GM19351 (cell line): Measurements from ENCODE around the gene FSTL5.
A peak's percentile ranks its signal among the peaks of the same experiment; 100 is the strongest.
"Not testable (repeated sequence)": the region's sequence is repeated elsewhere in the genome, so short reads cannot be mapped to it uniquely, and the experiment has no call there.

Experiments
- ATAC-seq: cut with Tn5 transposase; IDR thresholded peaks from one replicate; pipeline ENCODE4 v1.9.1; 2021; ENCODE audit warnings: mild to moderate bottlenecking, moderate library complexity; ENCODE audit not compliant: unreplicated experiment

FSTL5 gene

GRCh38 chr4:162163892-162164759 lies at the start of gene FSTL5:
Gene FSTL5 (minus strand): TSS chr4:162164000. CDS start chr4:162111396, 52,604 bp downstream.
- peak; percentile 94 for ATAC-seq

- ATAC-seq, result no peak
Observed at GRCh38 chr4:162209706-162210105, 45.9 kb upstream of the FSTL5 start.

- ATAC-seq, result not testable (repeated sequence)
Observed at GRCh38 chr4:162203478-162203877, 39.7 kb upstream of the FSTL5 start.

GRCh38 chr4:162201673-162202072 lies 37.9 kb upstream of the FSTL5 start:
- no peak for ATAC-seq

GRCh38 chr4:162170509-162170908 lies 6.7 kb upstream of the FSTL5 start:
- no peak for ATAC-seq

- no peak for ATAC-seq
Observed at GRCh38 chr4:162164906-162165510, 1.2 kb upstream of the FSTL5 start.

GRCh38 chr4:162162672-162163071 lies 1.1 kb downstream of the FSTL5 start:
- no peak for ATAC-seq

GRCh38 chr4:162157241-162157640 lies 6.6 kb downstream of the FSTL5 start:
- ATAC-seq, result no peak

- ATAC-seq, result no peak
Observed at GRCh38 chr4:162154862-162155540, 8.8 kb downstream of the FSTL5 start.

GRCh38 chr4:162151850-162152249 lies 11.9 kb downstream of the FSTL5 start:
- no peak for ATAC-seq

GRCh38 chr4:162151386-162151785 lies 12.4 kb downstream of the FSTL5 start:
- no peak for ATAC-seq

- ATAC-seq, result no peak
Observed at GRCh38 chr4:162149644-162150043, 14.2 kb downstream of the FSTL5 start.

GRCh38 chr4:162140051-162140683 lies 23.6 kb downstream of the FSTL5 start:
- ATAC-seq, result no peak

- no peak for ATAC-seq
Observed at GRCh38 chr4:162139412-162139811, 24.4 kb downstream of the FSTL5 start.

- no peak for ATAC-seq
Observed at GRCh38 chr4:162131256-162131655, 32.5 kb downstream of the FSTL5 start.

- no peak for ATAC-seq
Observed at GRCh38 chr4:162126729-162127128, 37.1 kb downstream of the FSTL5 start.

- no peak for ATAC-seq
Observed at GRCh38 chr4:162117051-162117450, 46.7 kb downstream of the FSTL5 start.

- no peak for ATAC-seq
Observed at GRCh38 chr4:162116095-162116779, 47.6 kb downstream of the FSTL5 start.

GRCh38 chr4:162115333-162115732 lies 48.5 kb downstream of the FSTL5 start:
- ATAC-seq, result no peak

GRCh38 chr4:162111078-162111477 lies 52.7 kb downstream of the FSTL5 start:
- no peak for ATAC-seq
